Fibroblast of pulmonary artery (primary cell): ENCODE data around the gene ADAD2.

Experiments
- DNase-seq: peaks from one replicate; pipeline ENCODE4 v3.0.0-alpha.2; 2010; ENCODE audit warnings: low read depth
- H3K4me3 ChIP-seq: replicated peaks from 2 replicates; pipeline ENCODE4 v1.5.1; 2011; ENCODE audit warnings: low read depth, mild to moderate bottlenecking, control low read depth, low read length, moderate library complexity
- TF ChIP-seq, protein P1 (sequence below): IDR thresholded peaks from 2 replicates; pipeline ENCODE4 v1.5.1; 2011; ENCODE audit warnings: mild to moderate bottlenecking, control low read depth, low read length, inconsistent platforms; ENCODE audit errors: missing control alignments

Gene ADAD2

DNA sequence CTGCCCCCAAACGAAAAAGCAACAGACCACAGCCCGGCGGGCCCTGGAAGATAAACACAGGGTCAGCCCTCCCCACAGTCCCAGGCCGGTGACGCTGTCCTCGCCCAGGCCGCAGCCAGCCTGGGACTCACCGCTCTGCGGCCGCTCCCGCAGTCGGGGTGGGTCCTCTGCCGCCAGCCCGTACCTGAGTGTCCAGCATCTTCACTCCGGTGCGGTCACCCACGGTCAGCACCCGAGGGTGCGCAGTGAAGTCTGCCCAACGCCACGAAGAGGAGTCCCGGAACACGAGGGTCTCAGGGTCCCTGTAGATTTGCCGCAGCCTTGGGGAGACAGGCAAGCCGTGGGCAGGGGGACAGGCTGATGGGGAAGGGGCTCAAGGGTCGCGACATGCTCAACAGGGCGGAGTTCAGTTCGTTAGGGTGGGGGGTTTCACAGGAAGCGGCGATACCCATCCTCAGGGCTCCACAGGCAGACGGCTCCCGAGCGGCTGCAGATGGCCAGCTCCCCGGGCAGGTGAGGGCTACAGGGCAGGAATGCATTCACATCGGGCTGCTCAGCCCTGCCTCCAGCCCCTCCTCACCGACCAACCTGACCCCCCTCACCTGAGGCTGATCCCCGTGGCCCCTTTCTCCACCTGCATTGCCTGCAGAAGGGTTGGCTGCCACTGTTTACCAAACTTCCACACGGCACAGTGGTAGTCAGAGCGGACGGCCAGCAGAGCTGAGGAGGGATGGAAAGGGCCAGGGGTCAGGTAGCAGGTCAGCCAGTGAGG is 9.6 kb upstream of the ADAD2 start:
- H3K4me3 ChIP-seq, result no peak overlapping the region
- no peak for DNase-seq
- TF ChIP-seq, protein P1, sequence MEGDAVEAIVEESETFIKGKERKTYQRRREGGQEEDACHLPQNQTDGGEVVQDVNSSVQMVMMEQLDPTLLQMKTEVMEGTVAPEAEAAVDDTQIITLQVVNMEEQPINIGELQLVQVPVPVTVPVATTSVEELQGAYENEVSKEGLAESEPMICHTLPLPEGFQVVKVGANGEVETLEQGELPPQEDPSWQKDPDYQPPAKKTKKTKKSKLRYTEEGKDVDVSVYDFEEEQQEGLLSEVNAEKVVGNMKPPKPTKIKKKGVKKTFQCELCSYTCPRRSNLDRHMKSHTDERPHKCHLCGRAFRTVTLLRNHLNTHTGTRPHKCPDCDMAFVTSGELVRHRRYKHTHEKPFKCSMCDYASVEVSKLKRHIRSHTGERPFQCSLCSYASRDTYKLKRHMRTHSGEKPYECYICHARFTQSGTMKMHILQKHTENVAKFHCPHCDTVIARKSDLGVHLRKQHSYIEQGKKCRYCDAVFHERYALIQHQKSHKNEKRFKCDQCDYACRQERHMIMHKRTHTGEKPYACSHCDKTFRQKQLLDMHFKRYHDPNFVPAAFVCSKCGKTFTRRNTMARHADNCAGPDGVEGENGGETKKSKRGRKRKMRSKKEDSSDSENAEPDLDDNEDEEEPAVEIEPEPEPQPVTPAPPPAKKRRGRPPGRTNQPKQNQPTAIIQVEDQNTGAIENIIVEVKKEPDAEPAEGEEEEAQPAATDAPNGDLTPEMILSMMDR, result no peak

GRCh38 chr16:84182104-84182503 is 8.9 kb upstream of the ADAD2 start:
- TF ChIP-seq, protein P1, result no peak
- H3K4me3 ChIP-seq, result no peak overlapping the region
- DNase-seq, result no peak

- TF ChIP-seq, protein P1, result no peak
- H3K4me3 ChIP-seq, result no peak overlapping the region
- DNase-seq, result no peak
Observed at GRCh38 chr16:84182680-84183571, 8.0 kb upstream of the ADAD2 start.

DNA sequence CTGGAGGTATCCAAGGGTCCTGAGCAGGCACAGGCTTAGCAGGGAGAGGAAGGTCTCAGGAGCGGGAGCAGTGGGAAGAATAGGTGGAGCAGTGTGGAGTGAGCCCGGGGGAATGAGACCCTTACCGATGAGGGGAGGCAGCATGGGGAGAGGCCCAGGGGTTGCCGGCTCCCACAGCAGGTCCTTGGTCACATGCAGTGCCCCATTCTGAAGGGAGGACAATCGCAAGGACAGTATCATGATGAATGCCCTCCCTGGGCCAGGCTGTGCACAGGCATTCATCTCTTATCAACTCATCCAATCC is 7.4 kb upstream of the ADAD2 start:
- H3K4me3 ChIP-seq, result no peak overlapping the region
- TF ChIP-seq, protein P1, result no peak
- no peak for DNase-seq

GRCh38 chr16:84183911-84184591 is 6.9 kb upstream of the ADAD2 start:
- DNase-seq, result no peak
- TF ChIP-seq, protein P1, result peak; percentile 28
- no peak overlapping the region for H3K4me3 ChIP-seq

DNA sequence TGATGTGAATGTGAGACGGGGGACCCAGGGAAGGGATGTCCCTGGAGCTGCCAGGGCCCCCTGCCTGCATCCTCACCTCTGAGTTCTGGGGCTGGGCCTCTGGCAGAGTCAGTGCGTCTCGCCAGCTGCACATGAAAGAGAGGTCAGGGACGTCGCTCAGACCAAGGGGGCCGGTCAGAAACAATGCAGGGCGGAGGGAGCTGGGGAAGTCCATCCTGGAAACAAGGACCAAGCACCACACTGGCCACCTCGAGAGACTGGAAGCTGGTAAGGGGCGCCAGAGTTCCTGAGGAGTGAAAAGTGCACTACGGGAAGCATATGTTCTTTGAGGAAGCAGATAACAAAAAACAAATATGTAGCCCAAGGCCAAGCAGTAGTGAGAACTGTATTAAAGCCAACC is 6.2 kb upstream of the ADAD2 start:
- TF ChIP-seq, protein P1, result no peak
- H3K4me3 ChIP-seq, result no peak overlapping the region
- DNase-seq, result no peak
